GM12801 (cell line): Measurements from ENCODE around the gene SLAMF8.

ENCODE experiments used
- CTCF ChIP-seq: IDR thresholded peaks from one replicate; pipeline ENCODE4 v1.5.1; 2011; ENCODE audit warnings: control low read depth; ENCODE audit not compliant: insufficient read length; ENCODE audit errors: extremely low read depth

SLAMF8 gene

GRCh38 chr1:159800177-159800930, 26.3 kb upstream of the SLAMF8 start:
- TF ChIP-seq CTCF = no peak

- TF ChIP-seq CTCF = no peak
Measured at GRCh38 chr1:159802111-159802510, 24.6 kb upstream of the SLAMF8 start, which contains the start of gene FCRL6. Gene FCRL6 (plus strand): TSS chr1:159802360. CDS start chr1:159802425, 65 bp downstream.

GRCh38 chr1:159803956-159804689, 22.6 kb upstream of the SLAMF8 start:
- TF ChIP-seq CTCF = no peak

GRCh38 chr1:159804924-159805323, 21.7 kb upstream of the SLAMF8 start:
- no peak for TF ChIP-seq CTCF

GRCh38 chr1:159815926-159816325, 10.7 kb upstream of the SLAMF8 start:
- TF ChIP-seq CTCF = no peak

- TF ChIP-seq CTCF = no peak
Measured at GRCh38 chr1:159817276-159818041, 9.2 kb upstream of the SLAMF8 start.
